ENCODE data around the gene PDE1C. TPM values are rescaled to one million over a fixed set of nuclear protein-coding genes. Genes with fewer than 3 reads are reported as not detected.
A peak's percentile ranks its signal among the peaks of the same experiment; 100 is the strongest.

The PDE1C gene
- total and polyA plus RNA-seq, 8 donors = 2.9 to 54.2 (median 5.9) TPM

- H3K9me3 ChIP-seq = no peaks in the 10 kb centered on the region
- intact Hi-C loops (cut with DNase I; ENCODE audit: low total_unique reads) = no loop called here
- no peaks in the 10 kb centered on the region for H3K36me3 ChIP-seq
- WGBS, 5 donors = 51 to 70% (median 61%) methylated on average over 2 of the region's 2 CpGs
- DNase-seq = no peak
- H3K4me3 ChIP-seq = no peak overlapping the region
- H3K27ac ChIP-seq = no peak overlapping the region
- peaks cover 0 to 23% (median 15%) of the 10 kb centered on the region in 3 donors for H3K27me3 ChIP-seq
- peaks cover 0 to 16% (median 13%) of the 10 kb centered on the region in 4 donors for H3K4me1 ChIP-seq
- TF ChIP-seq EP300 (IDR thresholded peaks at IDR 0.05) (no peak), POLR2A (IDR thresholded peaks at IDR 0.05) (no peak), POLR2AphosphoS5 (IDR thresholded peaks at IDR 0.05) (no peak), CTCF (IDR thresholded peaks at IDR 0.05) (no peak)
Observed at GRCh38 chr7:32066441-32066840, 3.8 kb downstream of the PDE1C start.

DNA sequence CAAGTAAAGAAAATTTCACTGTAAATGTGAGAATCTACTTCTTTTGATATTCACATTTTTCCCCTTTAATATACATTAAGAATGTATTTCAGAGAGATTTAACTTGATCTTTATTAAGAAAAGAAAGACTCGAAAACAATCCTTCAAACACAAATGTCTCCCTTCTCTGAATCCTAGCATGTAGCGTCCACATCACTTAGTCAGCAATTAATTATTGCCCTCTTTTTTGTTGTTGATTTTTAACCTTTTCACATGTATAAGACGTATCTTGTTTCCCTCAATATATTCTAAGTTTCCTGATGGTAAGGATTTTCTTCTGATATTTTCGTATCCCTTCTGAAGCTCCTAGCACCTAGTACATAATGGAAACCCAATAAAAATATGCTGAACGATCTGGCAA, 6.6 kb downstream of the PDE1C start:
- Histone ChIP-seq H3K4me3 (no peak overlapping the region), H3K9me3 (no peaks in the 10 kb centered on the region), H3K36me3 (no peaks in the 10 kb centered on the region), H3K27me3 (no peaks in the 10 kb centered on the region), H3K27ac (no peak overlapping the region), H3K4me1 (peaks cover 0 to 15% (median 10%) of the 10 kb centered on the region in 4 donors)
- no peak for DNase-seq
- TF ChIP-seq POLR2A (IDR thresholded peaks at IDR 0.05) (no peak), EP300 (IDR thresholded peaks at IDR 0.05) (no peak), POLR2AphosphoS5 (IDR thresholded peaks at IDR 0.05) (no peak), CTCF (IDR thresholded peaks at IDR 0.05) (no peak)
- intact Hi-C loops (cut with DNase I; ENCODE audit: low total_unique reads) = no loop called here
- WGBS, 5 donors = 89 to 96% (median 92%) methylated on average over 5 of the region's 5 CpGs

DNA sequence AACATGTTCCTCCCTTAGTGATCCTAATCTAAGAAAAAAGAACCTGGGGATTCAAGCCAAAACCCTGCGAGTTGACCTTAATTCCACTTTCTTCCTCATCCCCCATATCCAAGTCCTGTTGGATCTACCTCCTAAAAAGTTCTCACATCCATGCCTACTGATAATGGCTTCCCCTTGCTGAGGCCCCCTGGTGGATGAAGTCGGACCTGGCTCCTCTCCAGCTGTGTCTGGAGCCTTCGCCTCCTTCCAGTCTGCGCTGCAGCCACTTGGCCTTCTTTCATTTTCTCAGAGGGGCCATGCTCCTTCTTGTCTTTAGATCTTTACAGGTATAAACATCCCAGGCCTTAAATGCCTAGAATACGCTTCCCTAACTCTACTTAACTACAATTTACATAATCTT, 8.1 kb downstream of the PDE1C start:
- peak in 3 of 7 experiments; percentile 25 to 43 (median 29) for TF ChIP-seq CTCF (IDR thresholded peaks at IDR 0.05)
- TF ChIP-seq EP300 (IDR thresholded peaks at IDR 0.05) = no peak
- TF ChIP-seq POLR2A (IDR thresholded peaks at IDR 0.05) = no peak
- no peaks in the 10 kb centered on the region for H3K27me3 ChIP-seq
- no peaks in the 10 kb centered on the region for H3K9me3 ChIP-seq
- 52 to 65% (median 59%) methylated on average over 5 of the region's 5 CpGs for whole genome bisulfite sequencing, 5 donors
- peaks cover 3 to 15% (median 10%) of the 10 kb centered on the region in 4 donors for H3K4me1 ChIP-seq
- no peak overlapping the region for H3K4me3 ChIP-seq
- H3K27ac ChIP-seq = no peak overlapping the region
- no peaks in the 10 kb centered on the region for H3K36me3 ChIP-seq
- intact Hi-C loops (cut with DNase I; ENCODE audit: low total_unique reads) = no loop called here
- peak; percentile 55 to 66 for DNase-seq

DNA sequence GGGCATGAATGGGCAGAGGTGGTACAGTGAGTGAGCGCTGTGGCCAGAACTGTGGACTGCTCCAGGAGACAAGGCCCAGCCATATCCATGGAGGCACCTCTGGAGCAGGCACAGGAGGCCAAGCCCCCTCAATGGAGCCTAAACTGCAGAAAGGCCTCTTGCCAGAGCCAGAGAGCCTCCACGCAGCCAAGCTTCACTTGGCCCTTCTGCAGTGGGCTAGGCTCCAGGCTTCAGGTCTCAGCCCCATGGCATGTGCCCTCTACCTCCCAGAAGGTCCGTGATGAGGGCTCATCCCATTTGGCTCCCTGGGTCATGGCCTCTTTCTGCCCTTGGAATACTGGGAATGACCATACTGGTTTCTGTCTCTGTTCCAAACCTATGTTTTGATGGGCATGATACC, 8.9 kb downstream of the PDE1C start:
- 89 to 94% (median 90%) methylated on average over 3 of the region's 3 CpGs for WGBS, 5 donors
- intact Hi-C loops (cut with DNase I; ENCODE audit: low total_unique reads) = no loop called here
- H3K4me3 ChIP-seq = no peak overlapping the region
- TF ChIP-seq EP300 (IDR thresholded peaks at IDR 0.05) (no peak), POLR2AphosphoS5 (IDR thresholded peaks at IDR 0.05) (no peak), POLR2A (IDR thresholded peaks at IDR 0.05) (no peak), CTCF (IDR thresholded peaks at IDR 0.05) (no peak)
- no peaks in the 10 kb centered on the region for H3K9me3 ChIP-seq
- H3K27ac ChIP-seq = peak overlapping the region in 1 of 5 donors; percentile 2
- H3K27me3 ChIP-seq = no peaks in the 10 kb centered on the region
- no peak for DNase-seq
- no peaks in the 10 kb centered on the region for H3K36me3 ChIP-seq
- H3K4me1 ChIP-seq = peaks cover 3 to 15% (median 10%) of the 10 kb centered on the region in 4 donors

Data from stomach (tissue), 9 donors.